Measurements from ENCODE around the gene ZNF862.

DNA sequence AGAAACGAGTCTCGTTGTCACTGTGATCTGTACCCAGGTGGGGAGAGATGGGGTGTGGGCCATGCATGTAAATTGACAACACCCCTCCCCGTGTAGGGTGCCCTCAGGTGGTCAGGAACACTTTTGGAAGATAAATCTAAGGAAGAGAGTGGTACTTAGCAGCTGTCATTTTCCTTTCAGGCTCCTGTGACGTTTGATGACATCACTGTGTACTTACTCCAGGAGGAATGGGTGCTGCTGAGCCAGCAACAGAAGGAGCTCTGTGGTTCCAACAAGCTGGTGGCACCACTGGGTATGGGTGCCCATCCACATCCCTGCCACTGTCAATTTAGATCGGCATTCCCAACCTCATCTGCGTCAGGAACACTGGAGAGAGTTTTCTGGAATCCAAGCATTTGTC, 6.3 kb downstream of the ZNF862 start:
- TF ChIP-seq, protein P1, sequence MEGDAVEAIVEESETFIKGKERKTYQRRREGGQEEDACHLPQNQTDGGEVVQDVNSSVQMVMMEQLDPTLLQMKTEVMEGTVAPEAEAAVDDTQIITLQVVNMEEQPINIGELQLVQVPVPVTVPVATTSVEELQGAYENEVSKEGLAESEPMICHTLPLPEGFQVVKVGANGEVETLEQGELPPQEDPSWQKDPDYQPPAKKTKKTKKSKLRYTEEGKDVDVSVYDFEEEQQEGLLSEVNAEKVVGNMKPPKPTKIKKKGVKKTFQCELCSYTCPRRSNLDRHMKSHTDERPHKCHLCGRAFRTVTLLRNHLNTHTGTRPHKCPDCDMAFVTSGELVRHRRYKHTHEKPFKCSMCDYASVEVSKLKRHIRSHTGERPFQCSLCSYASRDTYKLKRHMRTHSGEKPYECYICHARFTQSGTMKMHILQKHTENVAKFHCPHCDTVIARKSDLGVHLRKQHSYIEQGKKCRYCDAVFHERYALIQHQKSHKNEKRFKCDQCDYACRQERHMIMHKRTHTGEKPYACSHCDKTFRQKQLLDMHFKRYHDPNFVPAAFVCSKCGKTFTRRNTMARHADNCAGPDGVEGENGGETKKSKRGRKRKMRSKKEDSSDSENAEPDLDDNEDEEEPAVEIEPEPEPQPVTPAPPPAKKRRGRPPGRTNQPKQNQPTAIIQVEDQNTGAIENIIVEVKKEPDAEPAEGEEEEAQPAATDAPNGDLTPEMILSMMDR (conservative IDR thresholded peaks at IDR 0.05): no peak
- TF ChIP-seq EZH2 (IDR thresholded peaks at IDR 0.05; ENCODE audit: low read depth): no peak
